Activated CD4-positive, CD25-positive, alpha-beta regulatory T cell (primary cell): ENCODE measurements around the gene HERC5.
"Not testable (repeated sequence)": the region's sequence is repeated elsewhere in the genome, so short reads cannot be mapped to it uniquely, and the experiment has no call there.

Experiments used
- DNase-seq, 4 experiments: peaks; one replicate each; lab custom pipeline; 2025; lab: John Stamatoyannopoulos, UW

Gene HERC5

DNA sequence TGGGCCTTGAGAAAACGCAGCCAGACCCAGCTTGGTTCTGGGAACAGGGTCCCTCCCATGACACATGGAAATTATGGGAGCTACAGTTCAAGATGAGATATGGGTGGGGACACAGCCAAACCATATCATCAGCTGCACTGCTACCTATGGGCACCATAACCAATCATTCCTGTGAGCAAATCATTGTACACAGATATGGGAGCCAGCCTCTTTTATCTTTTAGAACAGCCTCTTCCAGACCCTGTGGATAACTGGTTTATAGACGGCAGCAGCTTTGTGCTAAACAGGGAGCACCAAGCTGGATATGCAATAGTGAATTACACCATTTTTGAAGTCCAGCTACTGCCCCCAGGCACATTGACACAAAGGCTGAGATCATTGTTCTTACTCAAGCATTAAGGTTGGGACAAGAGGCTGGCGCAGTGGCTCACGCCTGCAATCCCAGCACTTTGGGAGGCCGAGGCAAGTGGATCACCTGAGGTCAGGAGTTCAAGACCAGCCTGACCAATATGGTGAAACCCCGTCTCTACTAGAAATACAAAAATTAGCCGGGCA is 8.6 kb upstream of the HERC5 start:
- DNase-seq = not testable (repeated sequence)

DNA sequence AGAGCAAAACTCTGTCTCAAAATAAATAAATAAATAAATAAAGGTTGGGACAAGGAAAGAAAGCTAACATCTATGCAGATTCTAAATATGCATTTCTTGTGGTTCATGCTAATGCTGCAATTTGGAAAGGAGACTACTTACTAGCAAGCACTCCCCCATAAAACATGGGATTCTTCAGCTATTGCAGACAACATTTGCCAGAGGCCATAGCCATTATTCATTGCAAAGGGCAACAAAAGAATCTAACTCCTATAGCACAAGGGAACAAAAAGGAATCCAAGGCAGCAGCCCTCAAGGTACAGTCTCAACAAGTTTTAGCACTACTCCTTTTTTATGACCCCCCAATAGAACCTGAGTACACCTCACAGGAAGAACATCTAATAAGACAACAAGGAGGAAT is 8.0 kb upstream of the HERC5 start:
- DNase-seq = no peak

GRCh38 chr4:88449290-88449689 is 7.6 kb upstream of the HERC5 start:
- DNase-seq = no peak

DNA sequence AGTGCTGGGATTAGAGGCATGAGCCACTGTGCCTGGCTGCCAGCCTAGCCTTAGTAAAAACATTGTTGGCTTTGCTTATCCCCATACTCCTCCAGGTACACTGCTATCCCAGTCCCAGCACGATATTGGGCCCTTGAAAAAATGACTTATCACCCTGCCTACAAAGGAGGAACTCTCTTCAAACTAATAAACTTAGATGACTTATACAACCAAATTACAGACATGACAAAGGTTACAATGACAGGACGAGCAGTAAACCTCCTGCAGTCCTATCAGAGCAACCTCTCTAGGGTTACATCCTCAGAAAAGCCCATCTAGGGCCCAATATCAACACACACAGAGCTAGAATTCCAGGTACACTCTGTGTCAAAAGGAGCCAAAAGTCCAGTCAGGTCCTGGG is 5.7 kb upstream of the HERC5 start:
- DNase-seq = no peak

- DNase-seq = no peak
Measured at GRCh38 chr4:88452912-88453311, 4.0 kb upstream of the HERC5 start.

DNA sequence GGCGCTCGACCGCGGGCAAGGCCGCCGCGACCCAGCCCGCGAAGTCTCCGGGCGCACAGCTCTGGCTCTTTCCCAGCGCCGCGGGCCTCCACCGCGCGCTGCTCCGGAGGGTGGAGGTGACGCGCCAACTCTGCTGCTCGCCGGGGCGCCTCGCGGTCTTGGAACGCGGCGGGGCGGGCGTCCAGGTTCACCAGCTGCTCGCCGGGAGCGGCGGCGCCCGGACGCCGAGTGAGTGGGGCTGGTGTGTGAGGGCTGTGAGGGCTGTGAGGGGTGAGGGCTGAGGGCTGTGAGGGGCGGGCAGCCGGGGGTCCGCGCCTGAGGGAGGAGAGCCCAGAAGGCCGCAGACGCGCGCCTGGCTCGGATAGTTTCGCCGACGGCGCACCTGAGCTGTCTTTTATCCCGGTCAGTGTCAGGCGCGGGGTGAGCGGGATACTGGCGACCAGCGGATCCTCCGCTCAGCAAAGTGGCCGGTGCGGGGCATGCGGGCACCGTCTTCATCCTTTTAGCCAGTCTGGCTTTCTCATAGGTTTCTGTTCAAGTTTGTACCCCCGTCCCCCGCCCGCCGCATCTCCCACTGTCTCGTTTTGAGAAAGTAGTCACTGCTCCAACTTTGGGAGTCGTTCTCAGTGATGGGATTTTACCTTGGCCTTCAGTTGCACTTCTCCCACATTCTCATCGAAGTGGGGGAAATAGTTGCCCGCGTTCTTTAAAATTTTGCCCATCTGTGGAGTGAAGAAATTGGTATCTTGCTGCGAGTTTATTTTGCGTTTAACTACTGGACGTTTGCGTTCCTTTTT is 586 bp downstream of the HERC5 start:
- DNase-seq = peak; percentile 8 to 52 (median 24)

- DNase-seq = no peak
Measured at GRCh38 chr4:88458104-88458740, 1.3 kb downstream of the HERC5 start.

- DNase-seq = no peak
Measured at GRCh38 chr4:88465653-88466192, 8.8 kb downstream of the HERC5 start.

GRCh38 chr4:88467392-88467791 is 10.5 kb downstream of the HERC5 start:
- no peak for DNase-seq

- DNase-seq = no peak
Measured at GRCh38 chr4:88477229-88477860, 20.4 kb downstream of the HERC5 start.

DNA sequence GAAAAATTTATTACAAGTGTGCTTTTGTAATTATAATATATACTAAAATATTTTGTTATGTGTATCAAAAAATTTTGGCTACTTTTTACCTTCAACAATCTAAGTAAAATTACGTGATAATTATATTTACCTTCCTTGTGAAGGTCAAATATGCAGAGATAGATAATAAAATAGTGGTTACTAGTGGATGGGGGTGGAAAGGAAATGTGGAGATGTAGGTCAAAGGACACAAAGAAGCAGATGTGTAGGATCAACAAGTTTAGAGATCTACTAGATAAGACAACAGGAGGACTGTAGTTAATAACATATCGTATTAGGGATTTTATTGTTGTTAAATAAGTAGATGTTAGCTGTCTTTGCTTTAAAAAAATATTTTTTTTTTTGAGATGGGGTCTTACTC is 21.3 kb downstream of the HERC5 start:
- DNase-seq = no peak

DNA sequence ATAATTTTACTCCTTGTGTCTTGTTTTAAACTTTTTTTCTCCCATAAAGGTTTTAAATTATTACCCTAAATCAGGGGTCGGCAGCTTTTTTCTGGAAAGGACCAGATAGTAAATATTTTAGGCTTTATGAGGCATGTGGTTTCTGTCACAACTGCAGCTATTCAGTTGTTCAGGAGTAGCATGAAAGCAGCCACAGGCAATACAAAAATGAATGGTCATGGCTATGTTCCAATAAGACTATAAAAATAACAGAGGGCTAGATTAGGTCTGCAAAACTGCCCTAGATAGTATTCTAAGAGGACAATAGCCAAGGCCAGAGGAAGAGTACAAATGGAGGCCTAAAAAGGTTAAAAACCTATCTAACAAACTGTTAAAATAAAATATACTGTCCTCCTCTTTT is 24.6 kb downstream of the HERC5 start:
- no peak for DNase-seq

GRCh38 chr4:88489100-88489761 is 32.3 kb downstream of the HERC5 start:
- DNase-seq = no peak

DNA sequence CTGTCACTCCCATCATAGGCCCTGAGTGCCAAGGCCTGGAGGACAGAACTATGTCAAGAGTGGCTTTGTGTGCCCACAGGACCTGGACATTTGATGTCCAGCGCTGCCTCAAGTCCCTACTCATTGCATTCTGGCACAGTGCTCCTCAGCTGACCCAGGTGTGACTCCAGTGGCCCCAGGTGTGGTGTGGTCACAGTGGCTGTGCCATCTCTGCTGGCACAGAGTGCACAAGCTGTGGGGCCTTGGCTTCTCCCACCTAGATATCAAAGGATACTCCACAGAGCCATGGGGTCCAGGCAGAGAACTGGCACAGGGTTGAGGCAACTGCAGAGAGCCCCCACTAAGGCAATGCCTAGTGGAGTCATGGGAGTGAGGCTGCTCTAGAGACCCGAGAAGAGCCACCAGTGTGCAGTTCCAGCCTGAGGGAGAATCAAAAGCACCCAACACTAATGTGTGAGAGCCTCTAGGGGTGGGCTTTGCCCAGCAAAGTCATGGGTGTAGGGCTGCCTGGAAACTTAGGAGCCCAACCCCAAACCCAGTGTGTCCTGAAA is 41.0 kb downstream of the HERC5 start:
- no peak for DNase-seq

DNA sequence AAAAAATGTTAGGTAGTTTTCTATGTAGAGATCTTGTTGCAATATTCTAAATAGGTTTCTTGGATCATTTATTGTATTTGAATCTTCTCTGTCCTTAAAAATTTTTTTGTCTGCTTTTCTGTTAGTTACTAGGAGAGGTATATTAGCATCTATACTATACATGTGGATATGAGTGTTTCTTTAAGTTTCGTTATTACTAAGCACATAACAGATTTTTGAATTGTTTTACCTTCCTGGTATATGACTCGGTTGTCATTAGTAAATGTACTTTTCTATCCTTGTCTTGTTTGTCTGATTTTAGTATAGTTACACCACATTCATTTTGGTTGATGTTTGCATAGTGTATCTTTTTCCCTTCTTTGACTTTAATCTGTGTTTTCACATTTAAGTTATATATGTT is 46.4 kb downstream of the HERC5 start:
- no peak for DNase-seq

- DNase-seq = no peak
Measured at GRCh38 chr4:88511236-88511635, 54.3 kb downstream of the HERC5 start.

GRCh38 chr4:88514557-88515511 is 57.9 kb downstream of the HERC5 start:
- DNase-seq = no peak

DNA sequence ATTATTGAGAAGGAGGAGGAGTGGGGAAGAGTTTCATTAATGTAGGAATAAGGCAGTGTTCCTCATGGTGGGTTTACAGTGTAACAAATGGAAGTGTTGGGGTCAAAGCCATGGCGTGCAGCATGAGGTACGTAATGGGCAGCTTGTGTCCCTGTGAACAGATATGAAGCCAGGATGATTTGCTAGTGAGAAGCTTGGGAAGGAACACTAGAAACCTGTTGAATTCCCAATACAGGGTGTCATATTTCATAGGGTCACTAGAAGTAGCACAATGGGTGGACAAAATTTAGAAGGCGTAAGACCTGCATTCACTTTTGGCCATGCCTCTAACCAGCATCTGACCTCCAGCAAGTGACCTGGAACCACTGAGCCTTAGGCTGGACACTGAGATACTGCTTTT is 59.8 kb downstream of the HERC5 start:
- no peak for DNase-seq

DNA sequence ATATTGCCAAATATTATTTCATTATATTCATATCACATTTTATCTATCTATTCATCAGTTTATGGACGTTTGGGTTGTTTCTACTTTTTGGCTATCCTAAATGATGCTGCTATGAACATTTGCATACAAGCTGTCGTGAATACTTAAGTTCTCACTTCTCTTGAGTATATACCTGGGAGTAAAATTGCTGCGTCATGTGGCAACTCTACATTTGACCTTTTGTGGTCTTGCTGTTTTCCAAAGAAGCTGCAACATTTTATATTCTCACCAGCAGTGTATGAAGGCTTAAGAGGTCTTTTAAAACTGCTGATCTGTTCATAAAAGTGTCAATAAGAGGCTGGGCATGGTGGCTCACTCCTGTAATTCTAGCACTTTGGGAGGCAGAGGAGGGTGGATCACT is 60.9 kb downstream of the HERC5 start:
- no peak for DNase-seq

DNA sequence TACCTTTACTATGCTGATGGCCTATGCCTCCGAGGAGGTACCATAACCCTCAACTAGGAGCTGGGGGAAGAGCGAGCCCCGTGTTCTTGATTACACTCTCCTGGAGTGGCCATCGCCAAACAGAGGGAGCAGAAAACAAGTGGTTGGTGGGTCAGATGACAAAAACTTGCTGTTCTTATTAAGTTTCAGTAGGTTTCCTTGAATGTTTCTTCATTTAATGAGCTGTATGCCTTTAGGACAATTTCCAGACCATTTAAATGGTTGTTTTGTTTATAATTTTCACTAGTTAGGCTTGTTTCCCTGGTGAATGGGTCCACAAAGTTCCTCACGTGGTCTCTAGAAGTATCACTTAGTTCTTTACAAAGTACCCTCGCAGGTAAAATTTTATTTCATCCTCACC is 62.0 kb downstream of the HERC5 start:
- DNase-seq = no peak
